ENCODE measurements around the gene CNTNAP1. TPM values are rescaled to one million over a fixed set of nuclear protein-coding genes. Genes with fewer than 3 reads are reported as not detected.

The CNTNAP1 gene
- total RNA-seq, 1 donor from 2014 or later: 17.0 TPM

DNA sequence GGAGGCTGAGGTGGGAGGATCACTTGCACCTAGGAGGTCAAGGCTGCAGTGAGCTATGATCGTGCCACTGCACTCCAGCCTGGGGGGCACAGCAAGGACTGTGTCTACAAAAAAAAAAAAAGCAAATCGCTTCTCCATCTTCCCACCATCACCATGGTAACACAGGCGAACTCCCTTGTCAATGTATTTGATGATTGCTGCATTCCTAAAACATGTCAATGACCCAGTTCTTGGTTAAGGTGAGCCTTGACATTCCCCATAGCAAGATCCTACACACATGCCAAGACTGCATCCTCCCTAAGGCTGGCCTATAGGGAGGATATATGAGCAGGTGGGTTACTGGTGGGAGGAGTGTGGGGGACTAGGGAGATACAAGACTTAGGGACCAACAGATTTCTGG, 12.2 kb downstream of the CNTNAP1 start:
- H3K36me3 Mint-ChIP-seq (ENCODE audit: low read depth): peaks cover 3% of the 10 kb centered on the region
- no peaks in the 10 kb centered on the region for H3K4me1 Mint-ChIP-seq
- H3K9me3 Mint-ChIP-seq: no peaks in the 10 kb centered on the region
- H3K4me3 Mint-ChIP-seq: no peak overlapping the region
- no peak overlapping the region for H3K27ac Mint-ChIP-seq (ENCODE audit: unreplicated experiment)
- DNase-seq (ENCODE audit: low read depth, low spot score): no peak
- no peaks in the 10 kb centered on the region for H3K27me3 Mint-ChIP-seq (ENCODE audit: low read depth)
- TF ChIP-seq CTCF (conservative IDR thresholded peaks at IDR 0.05): no peak

- H3K27me3 Mint-ChIP-seq (ENCODE audit: low read depth): no peaks in the 10 kb centered on the region
- peaks cover 3% of the 10 kb centered on the region for H3K36me3 Mint-ChIP-seq (ENCODE audit: low read depth)
- no peak overlapping the region for H3K4me3 Mint-ChIP-seq
- peak overlapping the region; percentile 87 for H3K27ac Mint-ChIP-seq (ENCODE audit: unreplicated experiment)
- H3K9me3 Mint-ChIP-seq: no peaks in the 10 kb centered on the region
- no peak for TF ChIP-seq CTCF (conservative IDR thresholded peaks at IDR 0.05)
- no peaks in the 10 kb centered on the region for H3K4me1 Mint-ChIP-seq
- DNase-seq (ENCODE audit: low read depth, low spot score): no peak
Measured at GRCh38 chr17:42695500-42695899, 13.2 kb downstream of the CNTNAP1 start.

DNA sequence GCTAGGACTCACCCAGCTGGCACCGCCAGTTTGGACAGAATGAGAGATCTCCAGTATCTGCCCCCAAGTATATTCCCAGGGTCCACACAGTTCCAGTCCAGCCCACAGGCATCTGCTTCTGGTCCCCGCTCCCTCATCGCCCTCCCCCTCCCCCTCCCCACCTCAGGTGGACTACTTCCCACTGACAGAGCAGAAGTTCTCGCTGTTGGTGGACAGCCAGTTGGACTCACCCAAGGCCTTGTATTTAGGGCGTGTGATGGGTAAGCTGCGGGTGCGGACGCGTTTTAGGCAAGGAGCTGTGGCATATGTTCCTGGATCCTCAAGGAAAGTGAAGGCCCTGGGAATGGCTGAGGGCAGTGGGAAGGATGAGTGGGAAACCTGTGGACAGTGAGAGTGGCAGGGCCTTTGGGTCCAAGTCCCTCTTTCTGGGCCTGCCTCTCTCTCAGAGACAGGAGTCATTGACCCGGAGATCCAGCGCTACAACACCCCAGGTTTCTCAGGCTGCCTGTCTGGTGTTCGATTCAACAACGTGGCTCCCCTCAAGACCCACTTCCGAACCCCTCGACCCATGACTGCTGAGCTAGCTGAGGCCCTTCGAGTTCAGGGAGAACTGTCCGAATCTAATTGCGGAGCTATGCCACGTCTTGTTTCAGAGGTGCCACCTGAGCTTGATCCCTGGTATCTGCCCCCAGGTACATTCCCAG, 14.9 kb downstream of the CNTNAP1 start:
- Mint-ChIP-seq H3K9me3 (no peaks in the 10 kb centered on the region), H3K4me3 (no peak overlapping the region), H3K4me1 (no peaks in the 10 kb centered on the region), H3K27ac (ENCODE audit: unreplicated experiment) (no peak overlapping the region), H3K27me3 (ENCODE audit: low read depth) (no peaks in the 10 kb centered on the region), H3K36me3 (ENCODE audit: low read depth) (peaks cover 3% of the 10 kb centered on the region)
- TF ChIP-seq CTCF (conservative IDR thresholded peaks at IDR 0.05): no peak
- no peak for DNase-seq (ENCODE audit: low read depth, low spot score)

DNA sequence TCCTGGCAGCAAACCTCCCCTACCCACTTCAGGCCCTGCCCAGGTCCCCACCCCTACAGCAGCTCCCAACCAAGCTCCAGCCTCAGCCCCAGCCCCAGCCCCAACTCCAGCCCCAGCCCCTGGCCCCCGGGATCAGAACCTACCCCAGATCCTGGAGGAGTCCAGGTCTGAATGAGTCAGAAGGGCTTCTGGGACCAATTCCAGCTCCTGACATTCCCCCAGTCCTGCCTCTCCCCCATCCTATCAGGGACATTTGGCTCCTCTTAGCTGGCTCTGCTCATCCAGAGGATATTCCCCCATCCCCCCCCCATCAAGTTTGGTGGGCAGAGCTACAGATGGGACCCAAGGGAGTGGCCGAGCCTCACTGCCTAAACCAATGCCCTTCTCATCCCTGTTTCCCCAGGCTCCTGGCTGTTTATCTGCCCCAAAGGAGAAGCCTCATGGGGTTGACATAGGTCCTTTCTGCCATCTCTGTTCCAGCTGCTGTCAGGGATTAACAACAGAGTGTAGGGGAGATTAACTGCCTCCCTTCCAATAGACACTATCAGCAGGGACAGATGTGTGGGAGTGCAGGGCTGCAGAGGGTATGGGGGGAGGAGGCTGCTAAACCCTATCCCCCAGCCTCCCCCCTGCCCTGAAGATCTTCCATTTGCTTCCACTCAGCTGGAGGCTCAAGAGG, 16.5 kb downstream of the CNTNAP1 start:
- Mint-ChIP-seq H3K27me3 (ENCODE audit: low read depth) (no peaks in the 10 kb centered on the region), H3K4me1 (no peaks in the 10 kb centered on the region), H3K36me3 (ENCODE audit: low read depth) (peaks cover 9% of the 10 kb centered on the region), H3K9me3 (no peaks in the 10 kb centered on the region), H3K27ac (ENCODE audit: unreplicated experiment) (no peak overlapping the region), H3K4me3 (no peak overlapping the region)
- TF ChIP-seq CTCF (conservative IDR thresholded peaks at IDR 0.05): no peak
- DNase-seq (ENCODE audit: low read depth, low spot score): no peak

GRCh38 chr17:42699415-42699740, 17.0 kb downstream of the CNTNAP1 start:
- no peaks in the 10 kb centered on the region for H3K27me3 Mint-ChIP-seq (ENCODE audit: low read depth)
- H3K4me1 Mint-ChIP-seq: no peaks in the 10 kb centered on the region
- no peaks in the 10 kb centered on the region for H3K9me3 Mint-ChIP-seq
- no peak overlapping the region for H3K4me3 Mint-ChIP-seq
- DNase-seq (ENCODE audit: low read depth, low spot score): no peak
- H3K36me3 Mint-ChIP-seq (ENCODE audit: low read depth): peaks cover 11% of the 10 kb centered on the region
- no peak overlapping the region for H3K27ac Mint-ChIP-seq (ENCODE audit: unreplicated experiment)
- TF ChIP-seq CTCF (conservative IDR thresholded peaks at IDR 0.05): no peak
